Measurements from ENCODE around the gene CCDC28B. TPM values are rescaled to one million over a fixed set of nuclear protein-coding genes. Genes with fewer than 3 reads are reported as not detected.

CCDC28B gene
- total RNA-seq, 1 experiment from 2014 or later: 15.6 TPM

Other genes starting within 250 kb of the CCDC28B start
- gene KHDRBS1, start 186.7 kb upstream of the CCDC28B start, total RNA-seq (2021): 226 and 236 TPM in 2 replicates
- gene TMEM39B, start 127.7 kb upstream of the CCDC28B start, total RNA-seq (2021): 30.4 and 32.4 TPM in 2 replicates
- gene KPNA6, start 92.5 kb upstream of the CCDC28B start, total RNA-seq (2021): 96.8 and 97.4 TPM in 2 replicates
- gene TXLNA, start 20.9 kb upstream of the CCDC28B start, total RNA-seq (2021): 62.3 and 62.7 TPM in 2 replicates
- gene IQCC, start 5.1 kb downstream of the CCDC28B start, total RNA-seq (2021): 7.2 and 7.9 TPM in 2 replicates
- gene DCDC2B, start 8.5 kb downstream of the CCDC28B start, total RNA-seq (2021): not detected in 2 replicates
- gene TMEM234, start 21.8 kb downstream of the CCDC28B start, total RNA-seq (2021): 15.4 TPM in 2 replicates
- 298 and 303 TPM in 2 replicates for gene EIF3I, start 21.8 kb downstream of the CCDC28B start, total RNA-seq (2021)
- gene FAM167B, start 46.6 kb downstream of the CCDC28B start, total RNA-seq (2021): 0.35 TPM in 1 of 2 replicates, not detected in the other
- gene LCK, start 50.7 kb downstream of the CCDC28B start, total RNA-seq (2021): not detected in 2 replicates
- 192 and 195 TPM in 2 replicates for gene HDAC1, start 91.5 kb downstream of the CCDC28B start, total RNA-seq (2021)
- gene MARCKSL1, start 135.6 kb downstream of the CCDC28B start, total RNA-seq (2021): 425 and 445 TPM in 2 replicates
- 4.7 and 5.2 TPM in 2 replicates for gene FAM229A, start 161.9 kb downstream of the CCDC28B start, total RNA-seq (2021)
- gene TSSK3, start 161.9 kb downstream of the CCDC28B start, total RNA-seq (2021): 3.9 and 4.3 TPM in 2 replicates
- 47.4 and 48.0 TPM in 2 replicates for gene BSDC1, start 193.8 kb downstream of the CCDC28B start, total RNA-seq (2021)